ENCODE data around the gene PCDHA11. TPM values are rescaled to one million over a fixed set of nuclear protein-coding genes. Genes with fewer than 3 reads are reported as not detected.

The PCDHA11 gene
- total RNA-seq, 3 donors from 2014 or later (not counting 1 experiment from before 2014, with no cell fraction given), result not detected

DNA sequence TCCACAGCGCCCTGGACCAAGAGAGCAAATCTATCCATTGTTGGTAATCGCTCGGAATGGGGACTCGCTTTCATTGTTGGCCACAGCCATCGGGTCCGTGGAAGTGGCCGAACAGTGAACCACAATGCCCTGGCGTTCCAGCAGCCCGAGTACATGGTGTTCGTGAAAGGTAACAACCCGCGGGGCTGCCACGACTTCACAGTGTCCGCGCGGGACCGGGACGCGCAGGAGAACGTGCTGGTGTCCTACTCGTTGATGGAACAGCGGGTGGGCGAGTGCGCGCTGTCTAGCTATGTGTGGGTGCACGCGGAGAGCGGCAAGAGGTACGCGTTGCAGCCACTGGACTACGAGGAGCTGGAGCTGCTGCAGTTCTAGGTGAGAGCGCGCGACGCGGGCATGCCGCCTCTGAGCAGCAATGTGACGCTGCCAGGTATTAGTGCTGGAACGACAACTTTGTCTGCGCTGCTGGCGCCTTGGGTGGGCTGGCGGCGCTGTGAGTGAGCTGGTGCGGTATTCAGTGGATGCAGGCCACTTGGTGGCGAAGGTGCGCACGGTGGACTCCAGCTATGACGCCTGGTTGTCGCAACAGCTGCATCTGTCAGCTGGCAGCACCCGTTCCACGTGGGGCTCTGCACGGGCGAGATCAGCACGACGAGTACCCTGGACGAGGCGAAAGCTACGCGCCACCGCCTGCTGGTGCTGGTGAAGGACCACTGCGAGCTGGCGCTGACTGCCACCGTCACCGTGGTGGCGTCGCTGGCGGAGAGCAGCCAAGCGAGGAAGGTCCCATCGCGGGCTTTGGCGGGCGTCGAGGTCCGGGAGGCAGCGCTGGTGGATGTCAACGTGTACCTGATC, 6.1 kb upstream of the PCDHA11 start:
- Mint-ChIP-seq H3K27me3 (ENCODE audit: low read depth in 2 of 2) (no peaks in the 10 kb centered on the region), H3K4me1 (no peaks in the 10 kb centered on the region), H3K9me3 (peaks cover 4 to 6% of the 10 kb centered on the region in 2 donors), H3K27ac (no peak overlapping the region), H3K4me3 (no peak overlapping the region), H3K36me3 (peaks cover 6% of the 10 kb centered on the region)
- TF ChIP-seq, protein P1, sequence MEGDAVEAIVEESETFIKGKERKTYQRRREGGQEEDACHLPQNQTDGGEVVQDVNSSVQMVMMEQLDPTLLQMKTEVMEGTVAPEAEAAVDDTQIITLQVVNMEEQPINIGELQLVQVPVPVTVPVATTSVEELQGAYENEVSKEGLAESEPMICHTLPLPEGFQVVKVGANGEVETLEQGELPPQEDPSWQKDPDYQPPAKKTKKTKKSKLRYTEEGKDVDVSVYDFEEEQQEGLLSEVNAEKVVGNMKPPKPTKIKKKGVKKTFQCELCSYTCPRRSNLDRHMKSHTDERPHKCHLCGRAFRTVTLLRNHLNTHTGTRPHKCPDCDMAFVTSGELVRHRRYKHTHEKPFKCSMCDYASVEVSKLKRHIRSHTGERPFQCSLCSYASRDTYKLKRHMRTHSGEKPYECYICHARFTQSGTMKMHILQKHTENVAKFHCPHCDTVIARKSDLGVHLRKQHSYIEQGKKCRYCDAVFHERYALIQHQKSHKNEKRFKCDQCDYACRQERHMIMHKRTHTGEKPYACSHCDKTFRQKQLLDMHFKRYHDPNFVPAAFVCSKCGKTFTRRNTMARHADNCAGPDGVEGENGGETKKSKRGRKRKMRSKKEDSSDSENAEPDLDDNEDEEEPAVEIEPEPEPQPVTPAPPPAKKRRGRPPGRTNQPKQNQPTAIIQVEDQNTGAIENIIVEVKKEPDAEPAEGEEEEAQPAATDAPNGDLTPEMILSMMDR (IDR thresholded peaks at IDR 0.05), result no peak
- Histone ChIP-seq H3K4me1 (ENCODE audit: control insufficient read depth, insufficient read depth, low read length) (no peaks in the 10 kb centered on the region), H3K36me3 (ENCODE audit: control insufficient read depth, insufficient read depth, low read length) (no peaks in the 10 kb centered on the region), H3K27ac (ENCODE audit: low read length) (no peak overlapping the region), H3K27me3 (ENCODE audit: control insufficient read depth, insufficient read depth, low read length) (no peaks in the 10 kb centered on the region), H3K9me3 (ENCODE audit: control insufficient read depth, insufficient read depth, low read length) (peaks cover 19% of the 10 kb centered on the region), H3K4me3 (ENCODE audit: low read length) (no peak overlapping the region)
- 50% methylated on average over 76 of the region's 76 CpGs for WGBS (ENCODE audit: insufficient coverage)
- ATAC-seq, result no peak
- DNase-seq, result no peak
- intact Hi-C loops (cut with micrococcal nuclease), result no loop called here

DNA sequence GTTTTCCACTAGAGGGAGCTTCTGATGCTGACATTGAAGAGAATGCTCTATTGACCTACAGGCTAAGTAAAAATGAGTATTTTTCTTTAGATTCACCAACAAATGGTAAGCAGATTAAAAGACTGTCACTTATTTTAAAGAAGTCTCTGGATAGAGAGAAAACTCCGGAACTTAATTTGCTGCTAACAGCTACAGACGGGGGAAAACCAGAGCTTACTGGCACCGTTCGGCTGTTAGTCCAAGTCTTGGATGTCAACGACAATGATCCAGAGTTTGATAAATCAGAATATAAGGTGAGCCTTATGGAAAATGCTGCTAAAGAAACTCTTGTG, 764 bp downstream of the PCDHA11 start:
- Histone ChIP-seq H3K27me3 (ENCODE audit: control insufficient read depth, insufficient read depth, low read length) (peaks cover 4% of the 10 kb centered on the region), H3K4me1 (ENCODE audit: control insufficient read depth, insufficient read depth, low read length) (no peaks in the 10 kb centered on the region), H3K27ac (ENCODE audit: low read length) (no peak overlapping the region), H3K4me3 (ENCODE audit: low read length) (no peak overlapping the region), H3K9me3 (ENCODE audit: control insufficient read depth, insufficient read depth, low read length) (peaks cover 9% of the 10 kb centered on the region), H3K36me3 (ENCODE audit: control insufficient read depth, insufficient read depth, low read length) (no peaks in the 10 kb centered on the region)
- TF ChIP-seq, protein P1 (IDR thresholded peaks at IDR 0.05), result no peak
- Mint-ChIP-seq H3K36me3 (peaks cover 2% of the 10 kb centered on the region), H3K4me1 (no peaks in the 10 kb centered on the region), H3K27me3 (ENCODE audit: low read depth in 2 of 2) (peaks cover 0 to 3% of the 10 kb centered on the region in 2 donors), H3K9me3 (peaks cover 2 to 4% of the 10 kb centered on the region in 2 donors), H3K27ac (no peak overlapping the region), H3K4me3 (no peak overlapping the region)
- ATAC-seq, result no peak
- WGBS (ENCODE audit: insufficient coverage), result 53% methylated on average over 5 of the region's 5 CpGs
- DNase-seq, result no peak
- intact Hi-C loops (cut with micrococcal nuclease), result no loop called here

DNA sequence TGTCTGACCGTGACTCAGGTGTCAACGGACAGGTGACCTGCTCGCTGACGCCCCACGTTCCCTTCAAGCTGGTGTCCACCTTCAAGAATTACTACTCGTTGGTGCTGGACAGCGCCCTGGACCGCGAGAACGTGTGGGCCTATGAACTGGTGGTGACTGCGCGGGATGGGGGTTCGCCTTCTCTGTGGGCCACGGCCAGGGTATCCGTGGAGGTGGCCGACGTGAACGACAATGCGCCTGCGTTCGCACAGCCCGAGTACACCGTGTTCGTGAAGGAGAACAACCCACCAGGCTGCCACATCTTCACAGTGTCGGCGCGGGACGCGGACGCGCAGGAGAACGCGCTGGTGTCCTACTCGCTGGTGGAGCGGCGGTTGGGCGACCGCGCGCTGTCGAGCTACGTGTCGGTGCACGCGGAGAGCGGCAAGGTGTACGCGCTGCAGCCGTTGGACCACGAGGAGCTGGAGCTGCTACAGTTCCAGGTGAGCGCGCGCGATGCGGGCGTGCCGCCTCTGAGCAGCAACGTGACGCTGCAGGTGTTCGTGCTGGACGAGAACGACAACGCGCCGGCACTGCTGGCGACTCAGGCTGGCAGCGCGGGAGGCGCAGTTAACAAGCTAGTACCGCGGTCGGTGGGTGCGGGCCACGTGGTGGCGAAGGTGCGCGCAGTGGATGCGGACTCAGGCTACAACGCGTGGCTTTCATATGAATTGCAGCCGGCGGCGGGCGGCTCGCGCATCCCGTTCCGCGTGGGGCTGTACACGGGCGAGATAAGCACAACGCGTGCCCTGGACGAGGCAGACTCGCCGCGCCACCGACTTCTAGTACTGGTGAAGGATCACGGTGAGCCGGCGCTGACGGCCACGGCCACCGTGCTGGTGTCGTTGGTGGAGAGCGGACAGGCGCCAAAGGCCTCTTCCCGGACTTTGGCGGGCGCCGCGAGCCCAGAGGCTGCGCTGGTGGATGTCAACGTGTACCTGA, 1.8 kb downstream of the PCDHA11 start:
- ATAC-seq (no peak), DNase-seq (no peak)
- Histone ChIP-seq H3K9me3 (ENCODE audit: control insufficient read depth, insufficient read depth, low read length) (peaks cover 12% of the 10 kb centered on the region), H3K27ac (ENCODE audit: low read length) (no peak overlapping the region), H3K4me1 (ENCODE audit: control insufficient read depth, insufficient read depth, low read length) (no peaks in the 10 kb centered on the region), H3K27me3 (ENCODE audit: control insufficient read depth, insufficient read depth, low read length) (peaks cover 7% of the 10 kb centered on the region), H3K4me3 (ENCODE audit: low read length) (no peak overlapping the region), H3K36me3 (ENCODE audit: control insufficient read depth, insufficient read depth, low read length) (no peaks in the 10 kb centered on the region)
- H3K4me3 Mint-ChIP-seq, result no peak overlapping the region
- H3K4me1 Mint-ChIP-seq, result no peaks in the 10 kb centered on the region
- intact Hi-C loops (cut with micrococcal nuclease), result no loop called here
- peaks cover 0 to 3% of the 10 kb centered on the region in 2 donors for H3K27me3 Mint-ChIP-seq (ENCODE audit: low read depth in 2 of 2)
- 56% methylated on average over 114 of the region's 114 CpGs for WGBS (ENCODE audit: insufficient coverage)
- H3K9me3 Mint-ChIP-seq, result peaks cover 2 to 3% of the 10 kb centered on the region in 2 donors
- TF ChIP-seq, protein P1 (IDR thresholded peaks at IDR 0.05), result no peak
- H3K36me3 Mint-ChIP-seq, result no peaks in the 10 kb centered on the region
- H3K27ac Mint-ChIP-seq, result no peak overlapping the region

Data from natural killer cell (primary cell).